Stimulated activated CD8-positive, alpha-beta memory T cell treated with anti-CD3 and anti-CD28 coated beads, Interleukin-15, amount 100 ng/mL, for 24 hours (primary cell): ENCODE data around the gene NELFCD.
"Not testable (repeated sequence)": the region's sequence is repeated elsewhere in the genome, so short reads cannot be mapped to it uniquely, and the experiment has no call there.

Experiments
- DNase-seq: peaks from one replicate; pipeline ENCODE4 v3.0.0-alpha.2; 2020; ENCODE audit warnings: low read depth

The NELFCD gene

GRCh38 chr20:58980711-58981627, at the start of gene NELFCD:
TSS of gene NELFCD (plus strand) at chr20:58981256. CDS start at chr20:58981310, 54 bp downstream.
- DNase-seq: peak; percentile 88

GRCh38 chr20:58932170-58932569, 48.9 kb upstream of the NELFCD start:
- DNase-seq: no peak

GRCh38 chr20:58938078-58938477, 43.0 kb upstream of the NELFCD start:
- no peak for DNase-seq

- DNase-seq: no peak
Observed at GRCh38 chr20:58938541-58938940, 42.5 kb upstream of the NELFCD start.

- no peak for DNase-seq
Observed at GRCh38 chr20:58941471-58941870, 39.6 kb upstream of the NELFCD start.

- no peak for DNase-seq
Observed at GRCh38 chr20:58942549-58942948, 38.5 kb upstream of the NELFCD start.

- no peak for DNase-seq
Observed at GRCh38 chr20:58944610-58945009, 36.4 kb upstream of the NELFCD start.

- DNase-seq: no peak
Observed at GRCh38 chr20:58945965-58946631, 35.0 kb upstream of the NELFCD start.

- not testable (repeated sequence) for DNase-seq
Observed at GRCh38 chr20:58947797-58948388, 33.2 kb upstream of the NELFCD start.

GRCh38 chr20:58950603-58951002, 30.5 kb upstream of the NELFCD start:
- no peak for DNase-seq

GRCh38 chr20:58953050-58953449, 28.0 kb upstream of the NELFCD start:
- DNase-seq: no peak

- no peak for DNase-seq
Observed at GRCh38 chr20:58956078-58956477, 25.0 kb upstream of the NELFCD start.

- no peak for DNase-seq
Observed at GRCh38 chr20:58959652-58960051, 21.4 kb upstream of the NELFCD start.

- DNase-seq: no peak
Observed at GRCh38 chr20:58963060-58963584, 17.9 kb upstream of the NELFCD start.

- DNase-seq: not testable (repeated sequence)
Observed at GRCh38 chr20:58963922-58964321, 17.1 kb upstream of the NELFCD start.

GRCh38 chr20:58965270-58966064, 15.6 kb upstream of the NELFCD start:
- no peak for DNase-seq

- DNase-seq: no peak
Observed at GRCh38 chr20:58967652-58968429, 13.2 kb upstream of the NELFCD start.

- no peak for DNase-seq
Observed at GRCh38 chr20:58969439-58969838, 11.6 kb upstream of the NELFCD start.

- DNase-seq: no peak
Observed at GRCh38 chr20:58970146-58970545, 10.9 kb upstream of the NELFCD start.

GRCh38 chr20:58971429-58971828, 9.6 kb upstream of the NELFCD start:
- DNase-seq: no peak

GRCh38 chr20:58973179-58973578, 7.9 kb upstream of the NELFCD start:
- no peak for DNase-seq
